Measurements from ENCODE around the gene TENM4. TPM values are rescaled to one million over a fixed set of nuclear protein-coding genes. Genes with fewer than 3 reads are reported as not detected.

TENM4 gene
- total RNA-seq, 1 experiment from 2014 or later: 25.0 TPM

DNA sequence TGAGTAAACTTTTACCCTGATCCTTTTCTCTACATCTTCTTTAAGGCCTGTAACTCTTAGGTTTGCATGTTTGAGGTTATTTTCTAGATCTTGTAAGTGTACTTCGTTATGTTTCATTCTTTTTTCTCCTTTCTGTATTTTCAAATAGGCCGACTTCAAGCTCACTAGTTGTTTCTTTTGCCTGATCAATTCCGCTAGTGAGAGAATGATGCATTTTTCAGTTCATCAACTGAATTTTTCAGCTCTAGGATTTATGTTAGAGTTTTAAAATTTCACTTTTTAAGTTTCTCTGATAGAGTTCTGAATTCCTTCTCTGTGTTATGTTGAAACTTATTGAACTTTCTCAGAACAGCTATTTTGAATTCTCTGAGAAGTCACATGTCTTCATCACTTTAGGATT, 810.7 kb downstream of the TENM4 start (continued):
- TF ChIP-seq, protein P1, sequence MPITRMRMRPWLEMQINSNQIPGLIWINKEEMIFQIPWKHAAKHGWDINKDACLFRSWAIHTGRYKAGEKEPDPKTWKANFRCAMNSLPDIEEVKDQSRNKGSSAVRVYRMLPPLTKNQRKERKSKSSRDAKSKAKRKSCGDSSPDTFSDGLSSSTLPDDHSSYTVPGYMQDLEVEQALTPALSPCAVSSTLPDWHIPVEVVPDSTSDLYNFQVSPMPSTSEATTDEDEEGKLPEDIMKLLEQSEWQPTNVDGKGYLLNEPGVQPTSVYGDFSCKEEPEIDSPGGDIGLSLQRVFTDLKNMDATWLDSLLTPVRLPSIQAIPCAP (CRISPR knock-in tag; IDR thresholded peaks at IDR 0.05): no peak
- TF ChIP-seq, protein P2, sequence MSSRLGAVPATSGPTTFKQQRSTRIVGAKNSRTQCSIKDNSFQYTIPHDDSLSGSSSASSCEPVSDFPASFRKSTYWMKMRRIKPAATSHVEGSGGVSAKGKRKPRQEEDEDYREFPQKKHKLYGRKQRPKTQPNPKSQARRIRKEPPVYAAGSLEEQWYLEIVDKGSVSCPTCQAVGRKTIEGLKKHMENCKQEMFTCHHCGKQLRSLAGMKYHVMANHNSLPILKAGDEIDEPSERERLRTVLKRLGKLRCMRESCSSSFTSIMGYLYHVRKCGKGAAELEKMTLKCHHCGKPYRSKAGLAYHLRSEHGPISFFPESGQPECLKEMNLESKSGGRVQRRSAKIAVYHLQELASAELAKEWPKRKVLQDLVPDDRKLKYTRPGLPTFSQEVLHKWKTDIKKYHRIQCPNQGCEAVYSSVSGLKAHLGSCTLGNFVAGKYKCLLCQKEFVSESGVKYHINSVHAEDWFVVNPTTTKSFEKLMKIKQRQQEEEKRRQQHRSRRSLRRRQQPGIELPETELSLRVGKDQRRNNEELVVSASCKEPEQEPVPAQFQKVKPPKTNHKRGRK (CRISPR knock-in tag; IDR thresholded peaks at IDR 0.05; ENCODE audit: borderline replicate concordance): no peak
- no peak for TF ChIP-seq ZNF232 (CRISPR knock-in tag; IDR thresholded peaks at IDR 0.05)
- TF ChIP-seq, protein P3, sequence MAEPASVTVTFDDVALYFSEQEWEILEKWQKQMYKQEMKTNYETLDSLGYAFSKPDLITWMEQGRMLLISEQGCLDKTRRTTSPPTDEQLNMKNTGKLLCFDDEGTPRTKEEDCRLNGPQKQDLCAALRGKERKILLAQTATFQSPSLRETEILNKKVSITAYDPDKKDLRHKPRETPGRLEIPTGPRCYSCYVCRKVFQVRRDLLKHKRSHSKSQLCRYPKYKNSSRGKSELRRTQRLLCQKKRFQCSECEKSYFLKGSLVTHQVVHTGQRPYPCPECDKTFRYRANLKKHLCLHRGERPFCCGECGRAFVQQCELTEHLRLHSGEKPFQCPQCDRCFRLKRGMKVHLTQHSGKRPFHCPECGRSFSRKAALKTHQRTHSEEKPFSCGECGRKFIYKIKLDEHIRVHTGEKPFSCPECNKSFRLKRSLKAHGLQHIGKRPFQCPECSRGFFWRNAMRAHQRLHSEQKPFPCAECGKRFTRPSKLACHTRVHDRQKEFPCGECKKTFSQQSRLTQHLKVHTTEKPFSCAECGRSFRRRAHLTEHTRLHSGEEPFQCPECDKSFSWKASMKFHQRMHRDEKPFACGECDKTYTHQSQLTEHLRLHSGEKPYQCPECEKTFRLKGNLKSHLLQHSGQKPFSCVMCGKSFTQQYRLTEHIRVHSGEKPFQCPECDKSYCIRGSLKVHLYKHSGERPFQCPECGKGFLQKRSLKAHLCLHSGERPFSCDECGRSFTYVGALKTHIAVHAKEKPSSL (CRISPR knock-in tag; conservative IDR thresholded peaks at IDR 0.05): no peak
- TF ChIP-seq, protein P4, sequence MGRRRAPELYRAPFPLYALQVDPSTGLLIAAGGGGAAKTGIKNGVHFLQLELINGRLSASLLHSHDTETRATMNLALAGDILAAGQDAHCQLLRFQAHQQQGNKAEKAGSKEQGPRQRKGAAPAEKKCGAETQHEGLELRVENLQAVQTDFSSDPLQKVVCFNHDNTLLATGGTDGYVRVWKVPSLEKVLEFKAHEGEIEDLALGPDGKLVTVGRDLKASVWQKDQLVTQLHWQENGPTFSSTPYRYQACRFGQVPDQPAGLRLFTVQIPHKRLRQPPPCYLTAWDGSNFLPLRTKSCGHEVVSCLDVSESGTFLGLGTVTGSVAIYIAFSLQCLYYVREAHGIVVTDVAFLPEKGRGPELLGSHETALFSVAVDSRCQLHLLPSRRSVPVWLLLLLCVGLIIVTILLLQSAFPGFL (CRISPR knock-in tag; IDR thresholded peaks at IDR 0.05; ENCODE audit: borderline replicate concordance): no peak
- TF ChIP-seq ELF4 (CRISPR knock-in tag; IDR thresholded peaks at IDR 0.05; ENCODE audit: low read depth): no peak

DNA sequence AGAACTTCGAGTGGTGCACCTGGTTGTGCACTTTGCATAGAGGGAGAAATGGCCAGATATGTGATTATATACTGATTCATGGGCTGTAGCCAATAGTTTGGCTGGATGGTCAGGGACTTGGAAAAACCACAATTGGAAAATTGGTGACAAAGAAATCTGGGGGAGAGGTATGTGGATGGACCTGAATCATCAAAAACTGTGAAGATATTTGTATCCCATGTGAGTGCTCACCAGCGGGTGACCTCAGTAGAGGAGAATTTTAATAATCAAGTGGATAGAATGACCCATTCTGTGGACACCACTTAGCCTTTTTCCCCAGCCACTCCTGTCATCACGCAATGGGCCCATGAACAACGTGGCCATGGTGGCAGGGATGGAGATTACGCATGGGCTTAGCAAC, 818.2 kb downstream of the TENM4 start:
- DNase-seq (ENCODE audit: low spot score) (no peak), ATAC-seq (no peak)
- H3K9me3 Mint-ChIP-seq: peaks cover 38% of the 10 kb centered on the region
- CTCF ChIA-PET: no interaction called here
- H3K4me3 Mint-ChIP-seq: no peak overlapping the region
- H3K36me3 Mint-ChIP-seq: peaks cover 8% of the 10 kb centered on the region
- POLR2A ChIA-PET: no interaction called here
- H3K4me1 Mint-ChIP-seq: no peaks in the 10 kb centered on the region
- no peak overlapping the region for H3K27ac Mint-ChIP-seq
- H3K27me3 Mint-ChIP-seq (ENCODE audit: low read depth): peaks cover 15% of the 10 kb centered on the region
- TF ChIP-seq, protein P5, sequence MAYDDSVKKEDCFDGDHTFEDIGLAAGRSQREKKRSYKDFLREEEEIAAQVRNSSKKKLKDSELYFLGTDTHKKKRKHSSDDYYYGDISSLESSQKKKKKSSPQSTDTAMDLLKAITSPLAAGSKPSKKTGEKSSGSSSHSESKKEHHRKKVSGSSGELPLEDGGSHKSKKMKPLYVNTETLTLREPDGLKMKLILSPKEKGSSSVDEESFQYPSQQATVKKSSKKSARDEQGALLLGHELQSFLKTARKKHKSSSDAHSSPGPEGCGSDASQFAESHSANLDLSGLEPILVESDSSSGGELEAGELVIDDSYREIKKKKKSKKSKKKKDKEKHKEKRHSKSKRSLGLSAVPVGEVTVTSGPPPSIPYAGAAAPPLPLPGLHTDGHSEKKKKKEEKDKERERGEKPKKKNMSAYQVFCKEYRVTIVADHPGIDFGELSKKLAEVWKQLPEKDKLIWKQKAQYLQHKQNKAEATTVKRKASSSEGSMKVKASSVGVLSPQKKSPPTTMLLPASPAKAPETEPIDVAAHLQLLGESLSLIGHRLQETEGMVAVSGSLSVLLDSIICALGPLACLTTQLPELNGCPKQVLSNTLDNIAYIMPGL (CRISPR knock-in tag; IDR thresholded peaks at IDR 0.05): no peak
- TF ChIP-seq MYBL2 (CRISPR knock-in tag; IDR thresholded peaks at IDR 0.05): no peak
- TF ChIP-seq ELF4 (CRISPR knock-in tag; IDR thresholded peaks at IDR 0.05; ENCODE audit: low read depth): no peak
- TF ChIP-seq, protein P6, sequence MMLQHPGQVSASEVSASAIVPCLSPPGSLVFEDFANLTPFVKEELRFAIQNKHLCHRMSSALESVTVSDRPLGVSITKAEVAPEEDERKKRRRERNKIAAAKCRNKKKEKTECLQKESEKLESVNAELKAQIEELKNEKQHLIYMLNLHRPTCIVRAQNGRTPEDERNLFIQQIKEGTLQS (CRISPR knock-in tag; conservative IDR thresholded peaks at IDR 0.05): no peak
- TF ChIP-seq, protein P7, sequence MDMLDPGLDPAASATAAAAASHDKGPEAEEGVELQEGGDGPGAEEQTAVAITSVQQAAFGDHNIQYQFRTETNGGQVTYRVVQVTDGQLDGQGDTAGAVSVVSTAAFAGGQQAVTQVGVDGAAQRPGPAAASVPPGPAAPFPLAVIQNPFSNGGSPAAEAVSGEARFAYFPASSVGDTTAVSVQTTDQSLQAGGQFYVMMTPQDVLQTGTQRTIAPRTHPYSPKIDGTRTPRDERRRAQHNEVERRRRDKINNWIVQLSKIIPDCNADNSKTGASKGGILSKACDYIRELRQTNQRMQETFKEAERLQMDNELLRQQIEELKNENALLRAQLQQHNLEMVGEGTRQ (CRISPR knock-in tag; IDR thresholded peaks at IDR 0.05): no peak
- TF ChIP-seq NFE2L1 (CRISPR knock-in tag; IDR thresholded peaks at IDR 0.05): no peak
- TF ChIP-seq, protein P8, sequence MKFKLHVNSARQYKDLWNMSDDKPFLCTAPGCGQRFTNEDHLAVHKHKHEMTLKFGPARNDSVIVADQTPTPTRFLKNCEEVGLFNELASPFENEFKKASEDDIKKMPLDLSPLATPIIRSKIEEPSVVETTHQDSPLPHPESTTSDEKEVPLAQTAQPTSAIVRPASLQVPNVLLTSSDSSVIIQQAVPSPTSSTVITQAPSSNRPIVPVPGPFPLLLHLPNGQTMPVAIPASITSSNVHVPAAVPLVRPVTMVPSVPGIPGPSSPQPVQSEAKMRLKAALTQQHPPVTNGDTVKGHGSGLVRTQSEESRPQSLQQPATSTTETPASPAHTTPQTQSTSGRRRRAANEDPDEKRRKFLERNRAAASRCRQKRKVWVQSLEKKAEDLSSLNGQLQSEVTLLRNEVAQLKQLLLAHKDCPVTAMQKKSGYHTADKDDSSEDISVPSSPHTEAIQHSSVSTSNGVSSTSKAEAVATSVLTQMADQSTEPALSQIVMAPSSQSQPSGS (CRISPR knock-in tag; IDR thresholded peaks at IDR 0.05; ENCODE audit: borderline replicate concordance, low read depth): no peak
- no peak for TF ChIP-seq NFATC4 (CRISPR knock-in tag; IDR thresholded peaks at IDR 0.05)
- TF ChIP-seq, protein P9, sequence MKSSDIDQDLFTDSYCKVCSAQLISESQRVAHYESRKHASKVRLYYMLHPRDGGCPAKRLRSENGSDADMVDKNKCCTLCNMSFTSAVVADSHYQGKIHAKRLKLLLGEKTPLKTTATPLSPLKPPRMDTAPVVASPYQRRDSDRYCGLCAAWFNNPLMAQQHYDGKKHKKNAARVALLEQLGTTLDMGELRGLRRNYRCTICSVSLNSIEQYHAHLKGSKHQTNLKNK (CRISPR knock-in tag; IDR thresholded peaks at IDR 0.05): no peak
- TF ChIP-seq, protein P10, sequence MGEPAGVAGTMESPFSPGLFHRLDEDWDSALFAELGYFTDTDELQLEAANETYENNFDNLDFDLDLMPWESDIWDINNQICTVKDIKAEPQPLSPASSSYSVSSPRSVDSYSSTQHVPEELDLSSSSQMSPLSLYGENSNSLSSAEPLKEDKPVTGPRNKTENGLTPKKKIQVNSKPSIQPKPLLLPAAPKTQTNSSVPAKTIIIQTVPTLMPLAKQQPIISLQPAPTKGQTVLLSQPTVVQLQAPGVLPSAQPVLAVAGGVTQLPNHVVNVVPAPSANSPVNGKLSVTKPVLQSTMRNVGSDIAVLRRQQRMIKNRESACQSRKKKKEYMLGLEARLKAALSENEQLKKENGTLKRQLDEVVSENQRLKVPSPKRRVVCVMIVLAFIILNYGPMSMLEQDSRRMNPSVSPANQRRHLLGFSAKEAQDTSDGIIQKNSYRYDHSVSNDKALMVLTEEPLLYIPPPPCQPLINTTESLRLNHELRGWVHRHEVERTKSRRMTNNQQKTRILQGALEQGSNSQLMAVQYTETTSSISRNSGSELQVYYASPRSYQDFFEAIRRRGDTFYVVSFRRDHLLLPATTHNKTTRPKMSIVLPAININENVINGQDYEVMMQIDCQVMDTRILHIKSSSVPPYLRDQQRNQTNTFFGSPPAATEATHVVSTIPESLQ (CRISPR knock-in tag; IDR thresholded peaks at IDR 0.05): no peak
- TF ChIP-seq, protein P11, sequence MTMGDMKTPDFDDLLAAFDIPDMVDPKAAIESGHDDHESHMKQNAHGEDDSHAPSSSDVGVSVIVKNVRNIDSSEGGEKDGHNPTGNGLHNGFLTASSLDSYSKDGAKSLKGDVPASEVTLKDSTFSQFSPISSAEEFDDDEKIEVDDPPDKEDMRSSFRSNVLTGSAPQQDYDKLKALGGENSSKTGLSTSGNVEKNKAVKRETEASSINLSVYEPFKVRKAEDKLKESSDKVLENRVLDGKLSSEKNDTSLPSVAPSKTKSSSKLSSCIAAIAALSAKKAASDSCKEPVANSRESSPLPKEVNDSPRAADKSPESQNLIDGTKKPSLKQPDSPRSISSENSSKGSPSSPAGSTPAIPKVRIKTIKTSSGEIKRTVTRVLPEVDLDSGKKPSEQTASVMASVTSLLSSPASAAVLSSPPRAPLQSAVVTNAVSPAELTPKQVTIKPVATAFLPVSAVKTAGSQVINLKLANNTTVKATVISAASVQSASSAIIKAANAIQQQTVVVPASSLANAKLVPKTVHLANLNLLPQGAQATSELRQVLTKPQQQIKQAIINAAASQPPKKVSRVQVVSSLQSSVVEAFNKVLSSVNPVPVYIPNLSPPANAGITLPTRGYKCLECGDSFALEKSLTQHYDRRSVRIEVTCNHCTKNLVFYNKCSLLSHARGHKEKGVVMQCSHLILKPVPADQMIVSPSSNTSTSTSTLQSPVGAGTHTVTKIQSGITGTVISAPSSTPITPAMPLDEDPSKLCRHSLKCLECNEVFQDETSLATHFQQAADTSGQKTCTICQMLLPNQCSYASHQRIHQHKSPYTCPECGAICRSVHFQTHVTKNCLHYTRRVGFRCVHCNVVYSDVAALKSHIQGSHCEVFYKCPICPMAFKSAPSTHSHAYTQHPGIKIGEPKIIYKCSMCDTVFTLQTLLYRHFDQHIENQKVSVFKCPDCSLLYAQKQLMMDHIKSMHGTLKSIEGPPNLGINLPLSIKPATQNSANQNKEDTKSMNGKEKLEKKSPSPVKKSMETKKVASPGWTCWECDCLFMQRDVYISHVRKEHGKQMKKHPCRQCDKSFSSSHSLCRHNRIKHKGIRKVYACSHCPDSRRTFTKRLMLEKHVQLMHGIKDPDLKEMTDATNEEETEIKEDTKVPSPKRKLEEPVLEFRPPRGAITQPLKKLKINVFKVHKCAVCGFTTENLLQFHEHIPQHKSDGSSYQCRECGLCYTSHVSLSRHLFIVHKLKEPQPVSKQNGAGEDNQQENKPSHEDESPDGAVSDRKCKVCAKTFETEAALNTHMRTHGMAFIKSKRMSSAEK (CRISPR knock-in tag; IDR thresholded peaks at IDR 0.05; ENCODE audit: borderline replicate concordance): no peak

Data from WTC11 (cell line).